HG03354 (cell line): ENCODE measurements around the gene SVBP.
A peak's percentile ranks its signal among the peaks of the same experiment; 100 is the strongest.

ENCODE experiments used
- ATAC-seq: cut with Tn5 transposase; IDR thresholded peaks from one replicate; pipeline ENCODE4 v1.9.1; 2021; ENCODE audit warnings: mild to moderate bottlenecking; ENCODE audit not compliant: unreplicated experiment, poor library complexity, severe bottlenecking

Gene SVBP

GRCh38 chr1:42767510-42768000 is 49.6 kb downstream of the SVBP start:
- ATAC-seq = peak; percentile 32

DNA sequence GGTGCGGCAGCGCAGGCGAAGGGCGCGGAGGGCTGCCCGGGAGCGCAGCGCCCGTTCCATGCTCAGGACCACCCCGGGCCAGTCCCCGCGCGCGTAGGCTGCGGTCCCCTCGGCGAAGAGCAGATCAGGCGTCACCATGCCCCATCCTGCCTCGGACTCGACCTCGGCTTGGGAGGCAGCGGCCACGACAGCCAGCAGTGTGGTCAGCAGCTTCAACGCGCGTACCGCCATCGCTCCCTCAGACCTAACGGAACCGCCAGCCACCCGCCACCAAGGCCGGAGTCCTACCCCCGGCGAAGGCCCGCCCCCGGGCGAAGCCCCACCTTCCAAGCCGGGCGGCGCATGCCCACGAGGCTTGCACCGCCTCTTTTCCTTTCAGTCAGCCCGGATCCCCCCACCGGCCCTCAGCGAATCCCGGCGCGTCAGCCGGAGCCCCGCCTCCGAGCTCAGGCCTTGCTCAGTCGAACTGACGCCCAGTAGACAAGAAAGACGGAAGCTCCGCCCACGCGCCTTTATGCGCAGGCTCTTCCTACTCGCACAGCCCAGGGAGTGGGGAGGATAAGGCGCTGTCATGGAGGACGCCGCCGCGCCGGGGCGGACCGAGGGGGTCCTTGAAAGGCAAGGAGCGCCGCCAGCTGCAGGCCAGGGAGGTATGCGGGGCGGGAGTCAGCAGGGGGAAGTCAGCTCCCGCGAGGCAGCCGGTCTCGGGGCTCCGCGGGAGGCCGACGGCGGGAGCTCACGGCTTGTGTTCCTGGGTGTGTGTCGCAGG is 50.3 kb downstream of the SVBP start, which contains the start of the genes C1orf50 and P3H1:
C1orf50 (plus strand) TSS at position 509 of the 769 bp plus-strand sequence; CDS start at position 572, 63 bp downstream.
P3H1 (minus strand) TSS at position 288 of the 769 bp plus-strand sequence; CDS start at position 231, 57 bp downstream.
- peak; percentile 89 for ATAC-seq

DNA sequence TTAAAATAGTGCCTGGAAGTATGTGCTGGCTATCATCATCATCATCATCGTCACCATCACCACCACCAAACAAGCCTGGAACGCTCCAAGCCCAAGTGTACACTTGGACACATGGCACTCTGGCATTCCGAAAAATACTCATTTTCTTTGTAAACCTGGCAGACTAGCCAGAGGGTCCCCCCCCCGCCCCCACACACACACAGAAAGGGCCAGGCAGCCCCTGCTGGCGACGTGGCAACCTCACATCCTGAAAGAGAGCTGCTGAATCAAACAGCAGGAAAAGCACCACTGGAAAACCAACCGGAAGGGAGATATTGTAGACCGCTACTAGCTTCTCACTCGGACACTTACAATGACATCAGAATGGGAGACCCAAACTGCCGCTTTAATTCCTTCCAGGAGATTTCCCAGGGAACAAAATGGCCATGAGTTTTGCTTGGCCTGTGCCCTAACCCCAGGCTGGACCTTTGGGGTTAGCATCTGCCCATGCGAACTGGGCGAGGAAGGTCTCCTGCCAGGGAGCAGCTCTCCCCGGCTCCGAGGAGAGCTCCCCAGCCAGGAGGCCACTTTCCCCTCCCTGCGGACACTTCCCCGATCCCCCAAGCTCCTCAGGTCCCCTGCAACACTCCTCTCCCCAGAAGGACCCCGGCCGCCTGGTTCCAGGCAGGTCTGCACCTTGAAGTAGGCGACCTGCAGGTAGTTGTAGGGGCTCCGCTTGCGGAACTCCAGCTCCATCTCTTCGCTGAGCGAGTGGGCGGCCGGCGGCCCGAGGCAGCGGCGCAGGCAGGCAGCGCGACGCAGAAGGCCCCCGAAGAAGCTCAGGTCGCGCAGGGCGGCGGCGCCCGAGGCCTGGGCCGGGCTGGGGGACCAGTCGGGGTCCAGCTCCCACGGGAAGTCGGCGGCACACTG is 51.1 kb downstream of the SVBP start:
- peak; percentile 32 for ATAC-seq

GRCh38 chr1:42765269-42765668 is 51.9 kb downstream of the SVBP start:
- ATAC-seq = no peak

DNA sequence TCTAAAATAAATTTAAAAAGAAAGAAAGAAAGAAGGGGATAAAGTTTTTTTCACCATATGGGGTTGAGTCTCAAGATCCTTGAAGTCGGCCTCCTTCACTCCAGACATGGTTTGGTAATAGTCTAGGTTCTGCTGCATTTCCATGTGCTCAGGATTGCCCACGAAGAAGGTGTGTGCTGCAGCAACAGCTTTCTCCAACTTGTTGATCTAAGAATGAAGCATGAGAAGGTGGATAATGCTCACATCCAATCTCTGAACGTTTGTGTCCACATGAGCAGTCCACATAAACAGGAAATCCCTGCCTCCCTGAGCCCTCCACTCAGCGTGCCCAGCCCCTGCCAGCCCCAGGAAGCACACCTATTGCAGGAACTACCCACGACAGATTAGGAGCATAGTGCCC is 54.9 kb downstream of the SVBP start:
- ATAC-seq = no peak

- no peak for ATAC-seq
Measured at GRCh38 chr1:42761567-42761966, 55.6 kb downstream of the SVBP start.

DNA sequence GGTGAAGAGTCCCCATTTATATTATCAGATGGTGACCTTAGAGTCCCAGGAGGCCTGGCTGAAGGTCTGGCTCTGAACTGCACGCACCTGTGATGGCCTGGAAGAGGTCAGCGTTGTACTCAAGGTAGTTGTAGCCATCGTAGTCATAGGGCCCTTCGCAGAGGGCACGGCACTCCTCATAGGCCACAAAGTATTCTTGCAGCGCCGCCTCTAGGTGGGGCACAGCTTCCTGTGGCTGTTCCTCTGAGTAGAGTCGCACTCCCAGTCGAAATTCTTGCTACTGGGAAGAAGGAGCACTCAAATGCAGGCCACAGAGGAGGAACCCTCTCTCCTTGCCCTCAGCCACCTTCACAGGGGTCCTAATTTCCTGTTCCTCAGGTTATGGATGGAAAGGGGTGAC is 58.1 kb downstream of the SVBP start:
- ATAC-seq = no peak

DNA sequence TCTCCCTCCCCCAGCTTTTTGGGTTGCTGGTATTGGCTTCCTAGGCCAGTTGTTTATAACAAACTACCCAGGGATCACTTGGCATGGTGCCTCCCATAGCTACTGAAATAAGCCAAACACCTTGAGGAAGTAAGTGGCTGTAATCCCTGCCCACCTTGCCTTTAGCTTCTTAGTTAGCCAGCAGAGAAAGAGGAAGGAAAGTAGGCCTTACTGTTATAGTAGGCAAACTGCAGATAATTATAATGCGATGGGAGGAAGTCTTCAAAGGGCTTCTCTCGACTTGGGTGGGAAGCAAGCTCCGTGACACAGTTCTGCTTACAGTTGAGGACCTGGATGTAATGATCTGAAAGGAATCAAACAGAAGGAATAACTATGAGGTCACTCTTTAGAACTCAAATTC is 58.6 kb downstream of the SVBP start:
- no peak for ATAC-seq

DNA sequence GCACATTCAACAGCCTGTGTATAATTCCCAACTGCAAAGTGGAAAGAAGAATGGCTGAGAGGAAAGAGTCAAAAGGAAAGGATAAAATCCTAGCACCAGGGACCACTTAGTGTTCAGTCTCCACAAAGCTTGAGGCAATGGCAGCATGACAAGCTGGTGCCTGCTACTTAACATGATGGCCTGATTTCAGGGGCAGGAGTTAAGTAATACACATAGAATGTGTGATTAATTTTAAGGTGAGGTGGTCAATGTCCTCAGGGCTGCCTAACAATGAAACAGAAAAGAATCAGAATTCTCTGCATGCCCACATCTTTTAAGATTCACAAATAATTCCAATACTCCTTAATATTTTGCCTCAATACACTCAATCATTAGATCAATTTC is 59.3 kb downstream of the SVBP start:
- ATAC-seq = no peak
